ENCODE data around the gene CA5B.
"Not testable (repeated sequence)": the region's sequence is repeated elsewhere in the genome, so short reads cannot be mapped to it uniquely, and the experiment has no call there.

The CA5B gene

DNA sequence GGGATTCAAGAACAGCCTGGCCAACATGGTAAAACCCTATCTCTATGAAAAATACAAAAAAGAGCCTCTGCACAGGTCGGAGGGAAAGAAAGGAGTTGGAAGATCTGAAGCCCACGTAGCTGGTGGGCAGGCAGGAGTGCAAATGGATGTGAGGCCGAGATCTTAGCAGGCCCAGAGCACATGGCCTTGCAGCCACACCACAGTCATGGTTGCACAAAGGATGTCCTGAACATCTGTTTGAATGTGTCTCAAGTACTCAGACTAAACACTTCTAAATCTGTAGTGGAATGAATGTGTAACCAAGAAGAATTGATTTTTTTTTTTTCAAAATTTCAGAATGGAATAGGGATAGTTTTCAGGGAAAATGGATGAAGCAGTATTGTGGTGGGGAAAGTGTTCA, 10.8 kb downstream of the CA5B start:
- Histone ChIP-seq H3K4me3 (ENCODE audit: low read depth in 1 of 2, low read length in 2 of 2) (no peak overlapping the region), H3K27ac (ENCODE audit: low read depth, low read length) (no peak overlapping the region), H3K4me1 (ENCODE audit: control insufficient read depth in 1 of 2, insufficient read depth in 2 of 2, low read length in 2 of 2) (peaks cover 7 to 9% of the 10 kb centered on the region in 2 donors), H3K9ac (ENCODE audit: low read depth in 1 of 2, low read length in 2 of 2) (no peak overlapping the region), H3K27me3 (ENCODE audit: control insufficient read depth in 1 of 2, insufficient read depth in 2 of 2, low read length in 2 of 2) (no peaks in the 10 kb centered on the region), H3K36me3 (ENCODE audit: control insufficient read depth in 1 of 2, insufficient read depth in 2 of 2, low read length in 2 of 2) (no peaks in the 10 kb centered on the region), H3K9me3 (ENCODE audit: control insufficient read depth in 1 of 2, low read length in 2 of 2) (no peaks in the 10 kb centered on the region)

DNA sequence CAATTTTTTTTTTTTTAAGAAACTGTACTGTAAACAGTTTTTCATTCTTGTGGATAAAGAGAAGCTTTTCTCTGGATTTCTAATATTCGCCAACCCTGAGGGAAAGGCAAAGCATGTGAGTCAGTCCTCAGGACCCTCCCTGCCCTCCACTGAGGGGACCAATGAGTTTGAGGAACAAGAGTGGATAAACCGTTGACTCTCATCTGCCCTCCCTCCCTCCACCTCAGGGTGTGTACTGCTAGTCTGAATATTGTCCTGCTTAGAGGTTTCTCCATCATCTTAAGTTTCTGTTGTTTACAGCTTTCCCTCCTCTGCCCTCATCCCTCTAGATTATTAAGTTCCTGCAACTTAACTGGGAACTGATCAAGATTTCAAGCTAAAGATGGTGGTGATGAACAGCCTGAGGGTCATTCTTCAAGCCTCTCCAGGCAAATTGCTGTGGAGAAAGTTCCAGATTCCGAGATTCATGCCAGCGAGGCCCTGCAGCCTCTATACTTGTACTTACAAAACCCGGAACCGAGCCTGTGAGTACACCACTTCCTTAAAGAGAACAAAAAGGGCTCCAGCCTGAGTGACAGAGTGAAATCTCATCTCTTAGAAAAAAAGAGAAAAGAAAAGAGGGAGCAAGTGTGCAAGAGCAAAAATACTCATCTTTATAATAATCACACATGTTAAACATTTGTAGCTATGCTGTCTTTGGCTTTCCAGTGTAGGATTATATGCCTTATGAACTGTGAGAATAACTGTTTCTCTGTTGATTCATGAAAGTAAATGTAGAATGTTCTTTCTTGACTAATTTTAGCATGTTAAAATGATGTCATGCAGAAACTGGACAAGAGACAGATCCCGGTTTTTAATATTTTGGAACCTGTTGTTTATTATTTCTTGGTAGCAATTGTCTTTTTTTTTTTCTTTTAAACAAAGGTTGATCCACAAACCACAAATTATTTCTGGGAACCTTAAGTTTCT, 11.9 kb downstream of the CA5B start:
- H3K27ac ChIP-seq (ENCODE audit: low read depth, low read length): peak overlapping the region; percentile 46
- peak overlapping the region in 1 of 2 donors; percentile 25 for H3K9ac ChIP-seq (ENCODE audit: low read depth in 1 of 2, low read length in 2 of 2)
- no peak overlapping the region for H3K4me3 ChIP-seq (ENCODE audit: low read depth in 1 of 2, low read length in 2 of 2)
- no peaks in the 10 kb centered on the region for H3K36me3 ChIP-seq (ENCODE audit: control insufficient read depth in 1 of 2, insufficient read depth in 2 of 2, low read length in 2 of 2)
- no peaks in the 10 kb centered on the region for H3K9me3 ChIP-seq (ENCODE audit: control insufficient read depth in 1 of 2, low read length in 2 of 2)
- no peaks in the 10 kb centered on the region for H3K27me3 ChIP-seq (ENCODE audit: control insufficient read depth in 1 of 2, insufficient read depth in 2 of 2, low read length in 2 of 2)
- peaks cover 7 to 9% of the 10 kb centered on the region in 2 donors for H3K4me1 ChIP-seq (ENCODE audit: control insufficient read depth in 1 of 2, insufficient read depth in 2 of 2, low read length in 2 of 2)

DNA sequence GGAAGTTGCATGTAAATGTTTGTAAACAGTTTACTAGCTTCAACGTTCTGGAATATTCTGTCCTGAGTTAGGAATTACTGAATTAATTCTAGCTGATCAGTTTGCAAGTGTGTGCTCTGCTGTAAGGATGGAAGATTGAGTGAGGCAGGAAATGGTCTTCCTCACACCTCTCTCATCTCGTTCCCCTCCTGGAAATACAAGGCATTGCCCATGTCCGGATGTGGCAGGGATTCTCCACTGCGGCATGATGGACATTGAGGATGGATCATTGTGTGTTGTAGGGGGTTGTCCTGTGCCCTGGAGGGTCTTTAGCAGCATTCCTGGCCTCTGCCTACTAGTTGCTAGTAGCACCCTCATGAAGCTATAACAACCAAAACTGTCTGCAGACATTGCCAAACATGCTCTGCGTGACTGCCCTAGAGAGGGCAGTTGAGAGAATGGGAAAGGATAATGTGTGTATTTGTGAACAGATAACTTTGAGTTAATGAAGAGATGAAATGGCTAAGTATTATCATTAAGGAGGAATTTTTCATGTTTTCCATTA, 12.6 kb downstream of the CA5B start:
- Histone ChIP-seq H3K9me3 (ENCODE audit: control insufficient read depth in 1 of 2, low read length in 2 of 2) (no peaks in the 10 kb centered on the region), H3K36me3 (ENCODE audit: control insufficient read depth in 1 of 2, insufficient read depth in 2 of 2, low read length in 2 of 2) (no peaks in the 10 kb centered on the region), H3K9ac (ENCODE audit: low read depth in 1 of 2, low read length in 2 of 2) (no peak overlapping the region), H3K27ac (ENCODE audit: low read depth, low read length) (peak overlapping the region; percentile 46), H3K27me3 (ENCODE audit: control insufficient read depth in 1 of 2, insufficient read depth in 2 of 2, low read length in 2 of 2) (no peaks in the 10 kb centered on the region), H3K4me3 (ENCODE audit: low read depth in 1 of 2, low read length in 2 of 2) (no peak overlapping the region), H3K4me1 (ENCODE audit: control insufficient read depth in 1 of 2, insufficient read depth in 2 of 2, low read length in 2 of 2) (peaks cover 7 to 9% of the 10 kb centered on the region in 2 donors)

DNA sequence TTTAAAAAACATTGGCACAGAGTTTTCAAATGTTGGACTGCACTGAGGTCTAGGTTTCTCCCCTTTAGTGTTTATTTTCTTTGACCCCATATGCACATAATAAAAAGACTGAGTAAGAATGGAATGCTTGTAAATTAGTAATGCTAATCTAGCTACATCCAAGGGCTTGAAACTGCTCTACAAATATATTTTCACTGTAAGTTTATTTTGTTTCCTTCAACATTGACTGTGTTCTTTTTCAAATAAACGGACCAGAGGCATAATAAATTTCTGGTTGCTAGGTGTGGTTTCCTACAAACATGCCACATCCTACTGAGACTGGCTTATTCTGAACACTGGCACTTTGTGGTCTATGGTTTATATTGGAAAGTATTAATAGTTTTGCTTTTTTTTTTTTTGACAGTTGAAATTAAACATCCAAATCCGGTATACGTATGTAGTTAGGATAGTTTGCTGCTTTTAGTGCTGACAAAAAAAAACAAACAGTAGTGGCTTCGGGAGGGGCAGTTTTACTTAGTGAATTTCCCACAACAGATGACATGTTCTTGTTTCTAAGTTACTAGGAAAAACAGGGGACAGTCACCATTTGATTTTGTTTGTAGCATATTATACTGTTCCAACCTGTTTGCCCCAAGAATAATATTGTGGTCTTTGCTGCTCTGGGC, 13.2 kb downstream of the CA5B start:
- H3K27ac ChIP-seq (ENCODE audit: low read depth, low read length): peak overlapping the region; percentile 66
- no peaks in the 10 kb centered on the region for H3K36me3 ChIP-seq (ENCODE audit: control insufficient read depth in 1 of 2, insufficient read depth in 2 of 2, low read length in 2 of 2)
- no peak overlapping the region for H3K9ac ChIP-seq (ENCODE audit: low read depth in 1 of 2, low read length in 2 of 2)
- no peaks in the 10 kb centered on the region for H3K9me3 ChIP-seq (ENCODE audit: control insufficient read depth in 1 of 2, low read length in 2 of 2)
- H3K4me1 ChIP-seq (ENCODE audit: control insufficient read depth in 1 of 2, insufficient read depth in 2 of 2, low read length in 2 of 2): peaks cover 7 to 9% of the 10 kb centered on the region in 2 donors
- H3K27me3 ChIP-seq (ENCODE audit: control insufficient read depth in 1 of 2, insufficient read depth in 2 of 2, low read length in 2 of 2): no peaks in the 10 kb centered on the region
- no peak overlapping the region for H3K4me3 ChIP-seq (ENCODE audit: low read depth in 1 of 2, low read length in 2 of 2)

DNA sequence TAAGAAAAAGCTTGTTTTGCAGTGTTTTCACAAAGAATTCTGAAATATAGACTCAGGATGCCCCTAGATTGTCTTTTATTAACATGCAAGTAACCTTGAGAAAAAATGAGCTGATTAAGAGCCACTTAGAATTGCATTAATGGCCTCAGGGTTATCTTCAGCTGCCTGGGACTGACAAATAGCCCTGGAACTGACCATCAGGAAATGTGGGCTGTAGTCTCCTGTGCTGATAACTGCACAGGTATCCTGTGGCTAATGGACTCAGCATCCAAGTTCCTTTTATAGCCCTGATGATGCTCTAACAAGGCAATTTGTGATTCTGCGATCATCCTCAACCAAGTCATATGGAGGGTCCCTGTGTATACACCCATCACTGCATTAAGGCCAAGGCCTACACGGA, 17.0 kb downstream of the CA5B start:
- Histone ChIP-seq H3K9me3 (ENCODE audit: control insufficient read depth in 1 of 2, low read length in 2 of 2) (no peaks in the 10 kb centered on the region), H3K27ac (ENCODE audit: low read depth, low read length) (no peak overlapping the region), H3K4me3 (ENCODE audit: low read depth in 1 of 2, low read length in 2 of 2) (no peak overlapping the region), H3K9ac (ENCODE audit: low read depth in 1 of 2, low read length in 2 of 2) (no peak overlapping the region), H3K4me1 (ENCODE audit: control insufficient read depth in 1 of 2, insufficient read depth in 2 of 2, low read length in 2 of 2) (peaks cover 6 to 7% of the 10 kb centered on the region in 2 donors), H3K27me3 (ENCODE audit: control insufficient read depth in 1 of 2, insufficient read depth in 2 of 2, low read length in 2 of 2) (no peaks in the 10 kb centered on the region), H3K36me3 (ENCODE audit: control insufficient read depth in 1 of 2, insufficient read depth in 2 of 2, low read length in 2 of 2) (no peaks in the 10 kb centered on the region)

DNA sequence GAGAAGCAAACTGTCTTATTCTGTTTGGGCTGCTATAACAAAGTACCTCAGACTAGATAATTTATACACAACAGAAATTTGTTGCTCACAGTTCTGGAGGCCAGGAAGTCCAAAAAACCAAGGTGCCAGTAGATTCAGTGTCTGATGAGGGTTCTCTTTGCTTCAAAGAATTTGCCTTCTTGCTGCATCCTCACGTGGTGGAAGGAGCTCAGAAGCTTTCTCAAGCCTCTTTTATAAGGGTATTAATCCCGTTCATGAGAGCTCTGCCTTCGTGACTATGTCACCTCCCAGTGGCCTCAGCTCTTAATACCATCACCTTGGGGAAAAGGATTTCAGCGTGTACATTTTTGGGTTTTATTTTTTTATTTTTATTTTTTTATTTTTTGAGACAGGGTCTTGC, 20.1 kb downstream of the CA5B start:
- Histone ChIP-seq H3K27me3 (ENCODE audit: control insufficient read depth in 1 of 2, insufficient read depth in 2 of 2, low read length in 2 of 2) (no peaks in the 10 kb centered on the region), H3K4me1 (ENCODE audit: control insufficient read depth in 1 of 2, insufficient read depth in 2 of 2, low read length in 2 of 2) (no peaks in the 10 kb centered on the region), H3K27ac (ENCODE audit: low read depth, low read length) (no peak overlapping the region), H3K4me3 (ENCODE audit: low read depth in 1 of 2, low read length in 2 of 2) (no peak overlapping the region), H3K9me3 (ENCODE audit: control insufficient read depth in 1 of 2, low read length in 2 of 2) (no peaks in the 10 kb centered on the region), H3K36me3 (ENCODE audit: control insufficient read depth in 1 of 2, insufficient read depth in 2 of 2, low read length in 2 of 2) (no peaks in the 10 kb centered on the region), H3K9ac (ENCODE audit: low read depth in 1 of 2, low read length in 2 of 2) (no peak overlapping the region)

DNA sequence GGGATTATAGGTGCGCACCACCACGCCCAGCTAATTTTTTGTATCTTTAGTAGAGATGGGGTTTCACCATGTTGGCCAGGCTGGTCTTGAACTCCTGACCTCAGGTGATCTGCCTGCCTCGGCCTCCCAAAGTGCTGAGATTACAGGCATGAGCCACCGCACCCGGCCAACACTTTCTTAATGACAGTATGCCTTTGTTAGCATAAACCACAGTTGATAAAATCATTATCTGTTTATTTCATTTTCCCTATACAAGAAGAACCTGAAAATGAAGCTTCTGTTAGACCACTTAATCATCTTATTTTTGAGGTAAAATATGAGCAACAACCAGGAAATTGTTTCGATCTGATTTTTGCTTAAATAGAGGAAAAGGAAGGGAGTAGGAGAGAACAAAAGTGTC, 21.8 kb downstream of the CA5B start:
- H3K9me3 ChIP-seq (ENCODE audit: control insufficient read depth in 1 of 2, low read length in 2 of 2); H3K27me3 ChIP-seq (ENCODE audit: control insufficient read depth in 1 of 2, insufficient read depth in 2 of 2, low read length in 2 of 2); H3K4me3 ChIP-seq (ENCODE audit: low read depth in 1 of 2, low read length in 2 of 2); H3K9ac ChIP-seq (ENCODE audit: low read depth in 1 of 2, low read length in 2 of 2); H3K27ac ChIP-seq (ENCODE audit: low read depth, low read length); H3K36me3 ChIP-seq (ENCODE audit: control insufficient read depth in 1 of 2, insufficient read depth in 2 of 2, low read length in 2 of 2); H3K4me1 ChIP-seq (ENCODE audit: control insufficient read depth in 1 of 2, insufficient read depth in 2 of 2, low read length in 2 of 2): not testable (repeated sequence)

DNA sequence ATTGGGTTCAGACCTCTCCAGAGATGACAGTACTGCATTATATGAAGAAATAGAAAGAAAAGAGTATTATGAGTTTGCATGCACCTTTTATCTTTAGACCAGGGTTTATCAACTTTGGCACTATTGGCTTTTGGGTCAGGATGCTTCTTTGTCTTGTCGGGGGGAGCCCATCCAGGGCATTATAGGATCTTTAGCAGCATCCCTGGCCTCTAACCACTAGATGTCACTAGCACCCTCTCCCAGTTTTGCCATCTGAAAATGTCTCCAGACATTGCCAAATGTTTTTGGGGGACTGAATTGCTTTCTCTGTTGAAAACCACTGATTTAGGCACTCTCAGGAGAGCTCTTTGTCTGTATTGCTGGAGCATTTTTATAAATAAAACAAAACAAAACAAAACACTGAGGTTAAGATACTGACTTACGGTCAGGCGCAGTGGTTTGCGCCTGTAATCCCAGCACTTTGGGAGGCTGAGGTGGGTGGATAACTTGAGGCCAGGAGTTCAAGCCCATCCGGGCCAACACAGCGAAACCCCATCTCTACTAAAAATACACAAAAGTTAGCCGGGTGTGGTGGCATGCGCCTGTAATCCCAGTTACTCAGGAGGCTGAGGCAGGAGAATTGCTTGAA, 23.6 kb downstream of the CA5B start:
- Histone ChIP-seq H3K4me3 (ENCODE audit: low read depth in 1 of 2, low read length in 2 of 2) (no peak overlapping the region), H3K9me3 (ENCODE audit: control insufficient read depth in 1 of 2, low read length in 2 of 2) (no peaks in the 10 kb centered on the region), H3K27me3 (ENCODE audit: control insufficient read depth in 1 of 2, insufficient read depth in 2 of 2, low read length in 2 of 2) (no peaks in the 10 kb centered on the region), H3K9ac (ENCODE audit: low read depth in 1 of 2, low read length in 2 of 2) (no peak overlapping the region), H3K36me3 (ENCODE audit: control insufficient read depth in 1 of 2, insufficient read depth in 2 of 2, low read length in 2 of 2) (no peaks in the 10 kb centered on the region), H3K4me1 (ENCODE audit: control insufficient read depth in 1 of 2, insufficient read depth in 2 of 2, low read length in 2 of 2) (no peaks in the 10 kb centered on the region), H3K27ac (ENCODE audit: low read depth, low read length) (no peak overlapping the region)

DNA sequence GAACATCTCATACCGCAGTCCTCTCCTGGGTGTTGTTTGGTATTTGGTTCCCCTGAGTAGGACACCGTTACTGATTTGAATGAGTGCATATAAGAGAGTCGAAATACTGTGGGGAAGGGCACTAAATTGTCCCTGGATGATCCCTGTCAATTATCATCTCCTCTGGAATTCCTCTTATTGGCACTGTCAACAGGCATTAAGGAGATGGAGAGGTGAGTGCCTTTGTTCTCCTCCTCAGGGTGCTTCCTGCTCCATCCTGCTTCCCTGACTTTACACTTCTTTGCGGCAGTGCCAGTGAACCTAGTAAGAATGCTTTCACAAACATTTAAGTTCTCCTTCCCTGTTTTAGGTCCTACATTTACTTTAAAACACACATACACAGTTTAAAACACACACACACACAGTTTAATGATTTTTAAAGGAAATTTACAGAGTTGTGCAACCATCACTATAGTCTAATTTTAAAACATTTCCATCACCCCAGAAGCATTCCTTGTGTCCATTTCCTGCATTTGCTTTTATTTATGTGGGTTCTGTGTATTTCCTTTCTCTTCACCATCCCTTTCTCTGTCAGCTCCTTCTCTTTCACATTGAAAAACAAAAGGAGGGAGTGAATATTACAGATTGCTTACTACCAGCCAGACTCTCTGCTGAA, 31.4 kb downstream of the CA5B start:
- Histone ChIP-seq H3K9ac (ENCODE audit: low read depth in 1 of 2, low read length in 2 of 2) (no peak overlapping the region), H3K27ac (ENCODE audit: low read depth, low read length) (no peak overlapping the region), H3K9me3 (ENCODE audit: control insufficient read depth in 1 of 2, low read length in 2 of 2) (no peaks in the 10 kb centered on the region), H3K36me3 (ENCODE audit: control insufficient read depth in 1 of 2, insufficient read depth in 2 of 2, low read length in 2 of 2) (no peaks in the 10 kb centered on the region), H3K4me1 (ENCODE audit: control insufficient read depth in 1 of 2, insufficient read depth in 2 of 2, low read length in 2 of 2) (no peaks in the 10 kb centered on the region), H3K4me3 (ENCODE audit: low read depth in 1 of 2, low read length in 2 of 2) (no peak overlapping the region), H3K27me3 (ENCODE audit: control insufficient read depth in 1 of 2, insufficient read depth in 2 of 2, low read length in 2 of 2) (no peaks in the 10 kb centered on the region)
